H1 (cell line): ENCODE measurements around the gene DHX32. TPM values are rescaled to one million over a fixed set of nuclear protein-coding genes. Genes with fewer than 3 reads are reported as not detected.

ENCODE experiments used
- CTCF ChIA-PET: fragments of 300-600 bp; sonication (Branson Sonifier 250); formaldehyde crosslinking; loops from one replicate; lab custom pipeline; 2021; ENCODE audit not compliant: partially characterized antibody; lab: Charles Lee
- POLR2A ChIA-PET: fragments of 300-600 bp; sonication (Branson Sonifier 250); formaldehyde crosslinking; loops from one replicate; lab custom pipeline; 2021; ENCODE audit warnings: inconsistent platforms; ENCODE audit not compliant: partially characterized antibody; lab: Charles Lee
- DNase-seq, 2 experiments: peaks; one replicate each; pipeline versions ENCODE4 v3.0.0 to v3.0.0-alpha.2; 2010 to 2022; ENCODE audit warnings: low spot score in 2 of 2, low read depth in 1 of 2, mixed read lengths in 1 of 2
- FAIRE-seq: peaks from 2 replicates; lab custom pipeline; 2011; peaks lifted over from hg19 to GRCh38; lab: Jason Lieb, UNC
- H2AFZ ChIP-seq: 2 replicates; pipeline ENCODE4 v1.8.1; 2012; ENCODE audit warnings: low read length, inconsistent platforms
- H2AK5ac ChIP-seq: 2 replicates; pipeline ENCODE4 v1.6.1; 2013; ENCODE audit warnings: low read depth, low read length
- H2BK120ac ChIP-seq: replicated peaks from 2 replicates; pipeline ENCODE3; 2013; ENCODE audit warnings: low read depth, low read length, inconsistent platforms
- H2BK12ac ChIP-seq: 2 replicates; pipeline ENCODE4 v1.6.1; 2013; ENCODE audit warnings: low read depth, low read length
- H2BK15ac ChIP-seq: 2 replicates; pipeline ENCODE4 v1.6.1; 2013; ENCODE audit warnings: low read length
- H2BK20ac ChIP-seq: 2 replicates; pipeline ENCODE4 v1.6.1; 2013; ENCODE audit warnings: low read length
- H2BK5ac ChIP-seq: 2 replicates; pipeline ENCODE4 v1.6.1; 2013; ENCODE audit warnings: low read depth, low read length
- H3K14ac ChIP-seq: 2 replicates; pipeline ENCODE4 v1.6.1; 2013; ENCODE audit warnings: inconsistent platforms; ENCODE audit not compliant: insufficient read length
- H3K18ac ChIP-seq: 2 replicates; pipeline ENCODE4 v1.6.1; 2013; ENCODE audit warnings: low read length; ENCODE audit errors: extremely low read depth
- H3K23ac ChIP-seq: 2 replicates; pipeline ENCODE4 v1.6.1; 2013; ENCODE audit warnings: inconsistent platforms; ENCODE audit not compliant: insufficient read length
- H3K23me2 ChIP-seq: 2 replicates; pipeline ENCODE4 v1.6.1; 2013; ENCODE audit warnings: low read depth, low read length
- H3K27ac ChIP-seq: 2 replicates; pipeline ENCODE4 v1.6.1; 2011; ENCODE audit warnings: low read depth, low read length, inconsistent platforms
- H3K27me3 ChIP-seq, 4 experiments: replicated peaks in 1 of 4; 1 replicate in 1 of 4; 2 replicates in 3 of 4; pipeline versions ENCODE4 v1.6.1 to v1.8.1; 2011 to 2013; ENCODE audit warnings: low read length in 3 of 4, mild to moderate bottlenecking in 3 of 4, inconsistent platforms in 2 of 4, mixed read lengths in 2 of 4, moderate library complexity in 1 of 4; ENCODE audit not compliant: control insufficient read depth in 3 of 4, insufficient read depth in 3 of 4; ENCODE audit errors: extremely low read depth in 1 of 4
- H3K36me3 ChIP-seq, 4 experiments: 2 replicates each; pipeline versions ENCODE4 v1.6.1 to v1.8.1; 2011 to 2013; ENCODE audit warnings: mild to moderate bottlenecking in 4 of 4, low read length in 3 of 4, moderate library complexity in 2 of 4, control low read depth in 1 of 4, inconsistent platforms in 1 of 4; ENCODE audit not compliant: insufficient read depth in 4 of 4, control insufficient read depth in 2 of 4
- H3K4ac ChIP-seq: replicated peaks from 2 replicates; pipeline ENCODE3; 2013; ENCODE audit warnings: low read length, low read depth, mixed read lengths, inconsistent platforms; ENCODE audit not compliant: insufficient read length
- H3K4me1 ChIP-seq, 4 experiments: replicated peaks in 1 of 4; 1 replicate in 1 of 4; 2 replicates in 3 of 4; pipeline versions ENCODE4 v1.6.1 to v1.8.1; 2011 to 2013; ENCODE audit warnings: low read length in 3 of 4, inconsistent platforms in 2 of 4, mixed read lengths in 1 of 4; ENCODE audit not compliant: insufficient read depth in 4 of 4, control insufficient read depth in 3 of 4
- H3K4me2 ChIP-seq, 2 experiments: 2 replicates each; pipeline versions ENCODE4 v1.6.1 to v1.8.1; 2011 to 2013; ENCODE audit warnings: low read depth in 2 of 2, low read length in 2 of 2, control low read depth in 1 of 2, inconsistent platforms in 1 of 2, mild to moderate bottlenecking in 1 of 2; ENCODE audit not compliant: insufficient read depth in 1 of 2
- H3K4me3 ChIP-seq, 4 experiments: fragments of 200-600, 300-600 bp in 1 of 4; sonication (generic), shearing (Covaris generic), sonication (Bioruptor Twin) in 1 of 4; 2 replicates each; pipeline versions ENCODE4 v1.5.1 to v1.8.1; 2011 to 2016; ENCODE audit warnings: low read length in 4 of 4, low read depth in 3 of 4, control low read depth in 2 of 4, inconsistent platforms in 2 of 4, mild to moderate bottlenecking in 2 of 4, mixed read lengths in 1 of 4, moderate library complexity in 1 of 4; ENCODE audit not compliant: insufficient read depth in 2 of 4; ENCODE audit errors: extremely low read depth in 1 of 4
- H3K56ac ChIP-seq: replicated peaks from 2 replicates; pipeline ENCODE3; 2013; ENCODE audit warnings: low read depth, mild to moderate bottlenecking, mixed read lengths, low read length, inconsistent platforms; ENCODE audit not compliant: insufficient read length
- H3K79me1 ChIP-seq: 2 replicates; pipeline ENCODE4 v1.6.1; 2013; ENCODE audit warnings: low read depth, low read length, control low read depth
- H3K79me2 ChIP-seq, 2 experiments: 2 replicates each; pipeline versions ENCODE4 v1.6.1 to v1.8.1; 2012 to 2013; ENCODE audit warnings: low read length in 2 of 2, mild to moderate bottlenecking in 2 of 2, inconsistent platforms in 1 of 2; ENCODE audit not compliant: insufficient read depth in 2 of 2, control insufficient read depth in 1 of 2
- H3K9ac ChIP-seq, 4 experiments: replicated peaks in 1 of 4; 1 replicate in 1 of 4; 2 replicates in 3 of 4; pipeline versions ENCODE4 v1.6.1 to v1.8.1; 2011 to 2013; ENCODE audit warnings: low read depth in 3 of 4, low read length in 3 of 4, control low read depth in 2 of 4, mild to moderate bottlenecking in 2 of 4, moderate library complexity in 2 of 4, inconsistent platforms in 1 of 4; ENCODE audit errors: extremely low read depth in 1 of 4
- H3K9me3 ChIP-seq, 2 experiments: 2 replicates each; pipeline versions ENCODE4 v1.6.1 to v1.8.1; 2012 to 2013; ENCODE audit warnings: mild to moderate bottlenecking in 2 of 2, moderate library complexity in 2 of 2, control low read depth in 1 of 2, inconsistent platforms in 1 of 2, low read depth in 1 of 2, low read length in 1 of 2, mixed read lengths in 1 of 2; ENCODE audit not compliant: insufficient read depth in 2 of 2
- H4K20me1 ChIP-seq, 2 experiments: replicated peaks in 1 of 2; 2 replicates each; pipeline versions ENCODE3 to v1.8.1; 2011 to 2013; ENCODE audit warnings: inconsistent platforms in 2 of 2, low read length in 2 of 2, mild to moderate bottlenecking in 1 of 2; ENCODE audit not compliant: insufficient read depth in 2 of 2, control insufficient read depth in 1 of 2
- H4K5ac ChIP-seq: 2 replicates; pipeline ENCODE4 v1.6.1; 2013; ENCODE audit warnings: low read length, low read depth, mixed read lengths, inconsistent platforms; ENCODE audit not compliant: insufficient read length
- H4K8ac ChIP-seq: 2 replicates; pipeline ENCODE4 v1.8.0; 2013; ENCODE audit warnings: mild to moderate bottlenecking, moderate library complexity, low read length, inconsistent platforms; ENCODE audit not compliant: insufficient read depth; ENCODE audit errors: extremely low read depth
- H4K91ac ChIP-seq: replicated peaks from 2 replicates; pipeline ENCODE3; 2013; ENCODE audit warnings: low read length, mixed read lengths, inconsistent platforms; ENCODE audit not compliant: insufficient read length
- ASH2L ChIP-seq: fragments of 200-600, 300-600 bp; sonication (generic); IDR thresholded peaks from one replicate; pipeline ENCODE4 v1.7.1; 2017; ENCODE audit warnings: low read length
- BCL11A ChIP-seq, 2 experiments: IDR thresholded peaks; one replicate each; pipeline ENCODE4 v1.6.1; 2011; ENCODE audit warnings: low read depth in 2 of 2, low read length in 2 of 2, mild to moderate bottlenecking in 2 of 2
- BRCA1 ChIP-seq: IDR thresholded peaks from 2 replicates; pipeline ENCODE4 v1.6.1; 2012; ENCODE audit warnings: low read depth, low read length, improper control_type of control experiment
- CBX8 ChIP-seq: fragments of 300-800, 300-1000 bp; sonication (generic); IDR thresholded peaks from 2 replicates; pipeline ENCODE4 v1.7.1; 2016; ENCODE audit warnings: low read depth, low read length, borderline replicate concordance
- CEBPB ChIP-seq: IDR thresholded peaks from 2 replicates; pipeline ENCODE4 v1.6.1; 2012; ENCODE audit warnings: low read depth, low read length
- CHD2 ChIP-seq: IDR thresholded peaks from 2 replicates; pipeline ENCODE4 v1.6.1; 2012; ENCODE audit warnings: low read length, improper control_type of control experiment
- MAFK ChIP-seq: IDR thresholded peaks from 2 replicates; pipeline ENCODE4 v1.6.1; 2012; ENCODE audit warnings: low read depth, mild to moderate bottlenecking, improper control_type of control experiment, low read length
- NRF1 ChIP-seq: IDR thresholded peaks from 2 replicates; pipeline ENCODE4 v1.6.1; 2011; ENCODE audit warnings: mild to moderate bottlenecking, low read depth, low read length, improper control_type of control experiment
- PHF8 ChIP-seq: fragments of 200-600 bp; sonication (generic); conservative IDR thresholded peaks from 2 replicates; pipeline ENCODE4 v1.7.1; 2012; ENCODE audit warnings: low read depth, mild to moderate bottlenecking, inconsistent platforms, low read length, moderate library complexity
- POLR2AphosphoS5 ChIP-seq: IDR thresholded peaks from 2 replicates; pipeline ENCODE4 v1.6.1; 2011; ENCODE audit warnings: low read depth, low read length
- SIN3A ChIP-seq, 2 experiments: IDR thresholded peaks in 1 of 2; conservative IDR thresholded peaks in 1 of 2; 2 replicates each; pipeline ENCODE4 v1.6.1; 2011 to 2012; ENCODE audit warnings: low read length in 2 of 2, improper control_type of control experiment in 1 of 2, low read depth in 1 of 2, mild to moderate bottlenecking in 1 of 2
- SP4 ChIP-seq: IDR thresholded peaks from 2 replicates; pipeline ENCODE4 v1.6.1; 2012; ENCODE audit warnings: low read length, inconsistent platforms
- TAF1 ChIP-seq: IDR thresholded peaks from 2 replicates; pipeline ENCODE4 v1.6.1; 2011; ENCODE audit warnings: mild to moderate bottlenecking, low read depth, low read length
- TCF12 ChIP-seq: IDR thresholded peaks from 2 replicates; pipeline ENCODE4 v1.6.1; 2011; ENCODE audit warnings: low read depth, mild to moderate bottlenecking, low read length
- WGBS, 2 experiments: shearing (Covaris generic) in 1 of 2; methylation state at CpG; one replicate each; pipeline versions ENCODE4 v1.1.6 to v1.1.7; 2013 to 2015; ENCODE audit warnings: low lambda C conversion rate in 2 of 2, mixed read lengths in 2 of 2, inconsistent platforms in 1 of 2, low coverage in 1 of 2, missing lambda C conversion rate in 1 of 2; ENCODE audit not compliant: insufficient replicate concordance in 2 of 2, insufficient coverage in 1 of 2, insufficient read length in 1 of 2; ENCODE audit errors: extremely low coverage in 1 of 2, missing lambda C conversion rate in 1 of 2; 5-methylcytosine and 5-hydroxymethylcytosine counted together
- polyA plus RNA-seq, 7 experiments: library from polyadenylated mRNA; depleted of rRNA in 3 of 7; stranded (reverse) in 5 of 7; unstranded in 2 of 7; fragments of >200 nt in 5 of 7; fragments of 200-250 nt in 2 of 7; gene quantifications; 1 replicate in 5 of 7; 2 replicates in 1 of 7; 4 replicates in 1 of 7; pipeline versions ENCODE4 v1.2.1 to v1.2.3, GENCODE V29; 2011 to 2013; ENCODE audit warnings: missing spikeins in 2 of 7, mixed read lengths in 2 of 7
- total RNA-seq: library from RNA; stranded (reverse); fragmentation: NEBNext Ultra II Directional; extraction: Animal tissue kit (Norgen Biotek cat#: 25700); gene quantifications from 2 replicates; pipeline ENCODE4 v1.2.1, GENCODE V29; 2021

DHX32 gene
- total and polyA plus RNA-seq, 2 of the 8 experiments (the other 6 are each of a cell fraction or from before 2014, with no cell fraction given), result 12.4 to 15.8 TPM

DNA sequence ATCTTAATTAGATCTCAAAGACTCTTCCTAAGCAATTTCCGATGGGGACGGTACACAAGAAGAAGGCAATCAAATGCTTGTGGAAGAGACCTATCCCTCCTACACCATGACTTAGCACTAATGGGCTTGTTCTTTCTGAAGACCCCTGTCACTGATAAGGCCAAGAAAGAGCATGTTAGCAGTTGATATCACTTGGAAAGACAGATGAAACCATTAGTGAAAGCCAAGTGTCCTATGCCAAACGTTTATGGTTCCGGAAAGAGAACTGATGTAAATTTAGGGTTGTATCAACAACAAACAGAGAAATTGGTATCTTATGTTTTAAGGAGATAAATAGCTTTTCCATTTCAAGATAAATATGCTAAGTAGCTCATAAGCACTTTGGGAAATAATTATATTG, 64.5 kb downstream of the DHX32 start:
- Histone ChIP-seq H3K9me3 (no peaks in the 10 kb centered on the region), H3K4ac (no peak overlapping the region), H3K4me1 (no peaks in the 10 kb centered on the region), H2AK5ac (no peak overlapping the region), H3K9ac (no peak overlapping the region), H3K27me3 (no peaks in the 10 kb centered on the region), H3K36me3 (peaks cover 0 to 24% (median 9%) of the 10 kb centered on the region in 4 experiments; a peak in 6 of 8 replicates), H2BK12ac (no peak overlapping the region), H3K27ac (no peak overlapping the region), H4K5ac (no peak overlapping the region), H3K4me2 (no peak overlapping the region), H2BK120ac (no peak overlapping the region), H2BK5ac (no peak overlapping the region), H3K79me2 (0 out of 4 replicates have a peak, but pooled peaks cover 0 to 4% of the 10 kb centered on the region in 2 experiments), H2BK15ac (no peak overlapping the region), H4K91ac (no peak overlapping the region), H3K18ac (no peak overlapping the region), H2BK20ac (no peak overlapping the region), H4K8ac (no peak overlapping the region), H3K23ac (no peak overlapping the region), H3K4me3 (no peak overlapping the region), H4K20me1 (peaks cover 0 to 3% of the 10 kb centered on the region in 2 experiments), H3K56ac (no peak overlapping the region), H3K23me2 (no peaks in the 10 kb centered on the region), H3K14ac (no peak overlapping the region), H2AFZ (no peak overlapping the region), H3K79me1 (no peaks in the 10 kb centered on the region; the same call in 1 of the 2 replicates)
- FAIRE-seq (no peak), DNase-seq (no peak)
- POLR2A ChIA-PET, result no interaction called here
- 85% methylated on average over 4 of the region's 4 CpGs; no CpG with 5 or more reads in 1 of the 2 experiments for WGBS, 2 experiments
- CTCF ChIA-PET, result no interaction called here
- TF ChIP-seq SIN3A (conservative IDR thresholded peaks at IDR 0.05 in 1 of 2, IDR thresholded peaks at IDR 0.05 in 1 of 2; ENCODE audit: low read depth in 1 of 2, low read length in 2 of 2) (no peak), POLR2AphosphoS5 (no peak), CHD2 (no peak), BRCA1 (no peak), NRF1 (no peak), TAF1 (no peak), MAFK (no peak), TCF12 (no peak), CBX8 (no peak), CEBPB (no peak), SP4 (no peak), ASH2L (no peak), BCL11A (IDR thresholded peaks at IDR 0.05; ENCODE audit: low read depth in 2 of 2, low read length in 2 of 2) (no peak), PHF8 (no peak)
